HFF-Myc (cell line): ENCODE results near the gene DCTD.

Source experiments
- DNase-seq: peaks from one replicate; pipeline ENCODE4 v3.0.0-alpha.2; 2011; ENCODE audit warnings: low read depth; ENCODE audit errors: extremely low read depth
- H3K4me3 ChIP-seq: replicated peaks from 2 replicates; pipeline ENCODE4 v1.5.1; 2011; ENCODE audit warnings: low read depth, mild to moderate bottlenecking, control low read depth, low read length
- CTCF ChIP-seq: IDR thresholded peaks from 2 replicates; pipeline ENCODE4 v1.5.1; 2012; ENCODE audit warnings: mild to moderate bottlenecking, low read depth, low read length, control low read depth; ENCODE audit errors: missing control alignments

The DCTD gene

GRCh38 chr4:182895791-182896292 lies 21.3 kb downstream of the DCTD start:
- no peak for TF ChIP-seq CTCF
- H3K4me3 ChIP-seq = no peak overlapping the region
- DNase-seq = no peak

- TF ChIP-seq CTCF = no peak
- H3K4me3 ChIP-seq = no peak overlapping the region
- no peak for DNase-seq
Measured at GRCh38 chr4:182894681-182895275, 22.4 kb downstream of the DCTD start.

GRCh38 chr4:182893474-182894080 lies 23.6 kb downstream of the DCTD start:
- no peak overlapping the region for H3K4me3 ChIP-seq
- TF ChIP-seq CTCF = no peak
- DNase-seq = no peak

GRCh38 chr4:182893047-182893446 lies 24.1 kb downstream of the DCTD start:
- DNase-seq = no peak
- TF ChIP-seq CTCF = no peak
- H3K4me3 ChIP-seq = no peak overlapping the region

GRCh38 chr4:182890202-182890601 lies 27.0 kb downstream of the DCTD start:
- no peak for DNase-seq
- H3K4me3 ChIP-seq = no peak overlapping the region
- no peak for TF ChIP-seq CTCF

GRCh38 chr4:182888891-182889290 lies 28.3 kb downstream of the DCTD start:
- TF ChIP-seq CTCF = no peak
- no peak overlapping the region for H3K4me3 ChIP-seq
- no peak for DNase-seq
